Testis (tissue), 2 donors: Measurements from ENCODE around the gene MED12L.

Source experiments
- CTCF ChIP-seq, 3 experiments: fragments of 450-650 bp in 2 of 3; fragments of 200-600 bp in 1 of 3; sonication (generic) in 1 of 3; IDR thresholded peaks; one replicate each; pipeline ENCODE4 v1.5.1; 2016 to 2019; ENCODE audit warnings: antibody characterized with exemption in 3 of 3, mild to moderate bottlenecking in 2 of 3, moderate library complexity in 1 of 3
- POLR2A ChIP-seq: fragments of 450-650 bp; IDR thresholded peaks from one replicate; pipeline ENCODE4 v1.6.1; 2017; ENCODE audit warnings: antibody characterized with exemption, mild to moderate bottlenecking, moderate library complexity

- TF ChIP-seq CTCF (IDR thresholded peaks at IDR 0.05) (no peak), POLR2A (no peak)
Measured at GRCh38 chr3:151058740-151059139, 26.7 kb upstream of the MED12L start.
